BJ (cell line): ENCODE results near the gene STAB2. TPM values are rescaled to one million over a fixed set of nuclear protein-coding genes. Genes with fewer than 3 reads are reported as not detected.

ENCODE experiments used
- CTCF ChIA-PET: fragments of 350-600 bp; formaldehyde crosslinking; extraction: SDS; loops from one replicate; lab custom pipeline; 2021; ENCODE audit warnings: antibody characterized with exemption, inconsistent platforms; lab: Yijun Ruan, JAX
- POLR2A ChIA-PET: fragments of 300-600 bp; sonication (Branson Sonifier 250); formaldehyde crosslinking; extraction: SDS; loops from one replicate; lab custom pipeline; 2021; ENCODE audit warnings: antibody characterized with exemption; lab: Charles Lee
- DNase-seq: peaks from one replicate; pipeline ENCODE4 v3.0.0-alpha.2; 2011; ENCODE audit warnings: low read depth
- H3K27me3 ChIP-seq: 2 replicates; pipeline ENCODE4 v1.6.0; 2011; ENCODE audit warnings: low read length; ENCODE audit not compliant: control insufficient read depth, insufficient read depth
- H3K36me3 ChIP-seq: 2 replicates; pipeline ENCODE4 v1.5.1; 2011; ENCODE audit warnings: low read length; ENCODE audit not compliant: control insufficient read depth, insufficient read depth
- H3K4me3 ChIP-seq: 2 replicates; pipeline ENCODE4 v1.5.1; 2011; ENCODE audit warnings: low read depth, mild to moderate bottlenecking, control low read depth, low read length
- polyA plus RNA-seq: library from polyadenylated mRNA; depleted of rRNA; stranded (reverse); fragments of >200 nt; gene quantifications from 2 replicates; pipeline ENCODE4 v1.2.3, GENCODE V29; 2011
- TF ChIP-seq, protein P1 (sequence below): IDR thresholded peaks from 2 replicates; pipeline ENCODE4 v1.5.1; 2011; ENCODE audit warnings: low read depth, mild to moderate bottlenecking, control low read depth, inconsistent platforms, low read length, moderate library complexity; ENCODE audit not compliant: insufficient read depth

The STAB2 gene
- polyA plus RNA-seq, 1 experiment = not detected

DNA sequence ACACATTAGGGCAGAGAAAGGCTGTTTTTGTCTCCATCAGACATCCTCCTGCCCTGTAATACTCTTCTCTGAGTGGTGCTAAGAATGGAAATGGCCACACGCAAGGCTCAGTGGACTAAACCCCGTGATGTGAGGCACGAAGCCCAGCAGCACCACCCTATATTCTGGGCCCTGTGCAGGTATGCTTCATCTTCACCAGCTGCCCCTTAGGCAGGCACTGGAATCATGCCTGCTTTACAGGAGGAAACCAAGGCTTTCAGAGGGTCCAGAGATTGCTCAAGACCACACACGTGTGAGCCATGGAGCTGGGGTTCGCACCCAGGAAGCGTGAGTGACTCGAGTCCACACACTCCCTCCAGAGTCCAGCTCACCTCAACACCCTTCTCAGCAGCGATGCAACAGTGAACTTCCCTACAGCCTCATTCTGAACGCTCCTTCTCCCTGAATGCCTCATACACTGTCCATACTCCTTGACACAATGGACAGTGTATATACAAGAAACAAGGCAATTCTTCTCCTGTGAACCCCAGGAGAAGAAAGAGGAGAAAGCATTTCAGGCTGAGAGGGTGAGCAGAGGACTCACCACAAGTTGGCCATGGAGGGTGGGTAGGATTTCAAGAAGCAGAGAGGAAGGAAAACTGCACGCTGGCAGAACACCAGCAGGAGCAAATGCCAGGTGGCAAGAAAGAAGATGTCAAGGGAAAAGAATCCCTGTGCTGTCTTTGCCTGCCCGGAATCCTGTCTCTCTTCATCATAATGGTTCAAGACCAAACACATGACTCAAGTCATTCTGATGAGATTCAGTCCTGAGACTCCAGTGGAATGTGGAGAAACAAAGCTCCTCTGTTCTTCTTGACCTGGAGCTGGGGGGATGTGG is 214.9 kb downstream of the STAB2 start:
- CTCF ChIA-PET = interaction anchor here (1.2 kb wide), 1 partner anchor 11 kb away, joined by 3 read pairs; no protein-coding TSS in a partner anchor
- Histone ChIP-seq H3K4me3 (no peak overlapping the region), H3K36me3 (no peaks in the 10 kb centered on the region), H3K27me3 (no peaks in the 10 kb centered on the region)
- POLR2A ChIA-PET = no interaction called here
- TF ChIP-seq, protein P1, sequence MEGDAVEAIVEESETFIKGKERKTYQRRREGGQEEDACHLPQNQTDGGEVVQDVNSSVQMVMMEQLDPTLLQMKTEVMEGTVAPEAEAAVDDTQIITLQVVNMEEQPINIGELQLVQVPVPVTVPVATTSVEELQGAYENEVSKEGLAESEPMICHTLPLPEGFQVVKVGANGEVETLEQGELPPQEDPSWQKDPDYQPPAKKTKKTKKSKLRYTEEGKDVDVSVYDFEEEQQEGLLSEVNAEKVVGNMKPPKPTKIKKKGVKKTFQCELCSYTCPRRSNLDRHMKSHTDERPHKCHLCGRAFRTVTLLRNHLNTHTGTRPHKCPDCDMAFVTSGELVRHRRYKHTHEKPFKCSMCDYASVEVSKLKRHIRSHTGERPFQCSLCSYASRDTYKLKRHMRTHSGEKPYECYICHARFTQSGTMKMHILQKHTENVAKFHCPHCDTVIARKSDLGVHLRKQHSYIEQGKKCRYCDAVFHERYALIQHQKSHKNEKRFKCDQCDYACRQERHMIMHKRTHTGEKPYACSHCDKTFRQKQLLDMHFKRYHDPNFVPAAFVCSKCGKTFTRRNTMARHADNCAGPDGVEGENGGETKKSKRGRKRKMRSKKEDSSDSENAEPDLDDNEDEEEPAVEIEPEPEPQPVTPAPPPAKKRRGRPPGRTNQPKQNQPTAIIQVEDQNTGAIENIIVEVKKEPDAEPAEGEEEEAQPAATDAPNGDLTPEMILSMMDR = no peak
- no peak for DNase-seq

DNA sequence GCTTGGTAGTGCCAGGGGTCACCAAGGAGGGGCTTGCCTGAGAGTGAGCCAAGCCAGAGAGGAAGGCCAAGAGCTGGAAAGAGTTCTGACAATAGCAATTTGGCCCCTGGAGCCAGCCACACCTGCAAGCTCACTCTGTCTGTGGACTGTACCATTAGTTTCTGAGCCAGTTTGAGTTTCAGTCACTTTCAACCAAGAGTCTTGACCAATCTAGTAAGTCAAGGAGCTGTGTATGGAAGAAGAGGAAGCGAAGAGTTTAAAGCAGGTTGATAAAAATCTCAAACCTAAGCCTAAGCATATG is 215.5 kb downstream of the STAB2 start:
- POLR2A ChIA-PET = no interaction called here
- no peaks in the 10 kb centered on the region for H3K36me3 ChIP-seq
- no peak overlapping the region for H3K4me3 ChIP-seq
- TF ChIP-seq, protein P1 = no peak
- no peaks in the 10 kb centered on the region for H3K27me3 ChIP-seq
- DNase-seq = no peak
- CTCF ChIA-PET = no interaction called here

DNA sequence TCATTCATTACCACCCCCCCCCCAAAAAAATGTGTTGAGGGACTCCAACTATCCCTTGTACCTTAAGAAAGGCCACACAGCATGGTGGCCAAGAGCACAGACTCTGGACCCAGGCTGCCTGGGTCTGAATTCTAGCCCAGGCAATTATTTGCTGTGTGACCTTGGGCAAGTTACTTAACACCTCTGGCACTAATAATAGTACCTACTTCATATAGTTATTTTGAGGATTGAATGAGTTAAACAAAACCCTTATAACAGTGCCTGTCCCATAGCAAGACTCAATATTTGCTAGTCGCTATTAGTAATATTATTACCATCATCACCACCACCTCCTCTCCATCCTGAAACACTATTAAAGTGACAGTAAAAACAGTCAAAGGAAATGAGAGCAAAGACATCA is 216.8 kb downstream of the STAB2 start:
- Histone ChIP-seq H3K27me3 (no peaks in the 10 kb centered on the region), H3K4me3 (no peak overlapping the region), H3K36me3 (no peaks in the 10 kb centered on the region)
- ChIA-PET POLR2A (no interaction called here), CTCF (no interaction called here)
- TF ChIP-seq, protein P1 = no peak
- DNase-seq = no peak

DNA sequence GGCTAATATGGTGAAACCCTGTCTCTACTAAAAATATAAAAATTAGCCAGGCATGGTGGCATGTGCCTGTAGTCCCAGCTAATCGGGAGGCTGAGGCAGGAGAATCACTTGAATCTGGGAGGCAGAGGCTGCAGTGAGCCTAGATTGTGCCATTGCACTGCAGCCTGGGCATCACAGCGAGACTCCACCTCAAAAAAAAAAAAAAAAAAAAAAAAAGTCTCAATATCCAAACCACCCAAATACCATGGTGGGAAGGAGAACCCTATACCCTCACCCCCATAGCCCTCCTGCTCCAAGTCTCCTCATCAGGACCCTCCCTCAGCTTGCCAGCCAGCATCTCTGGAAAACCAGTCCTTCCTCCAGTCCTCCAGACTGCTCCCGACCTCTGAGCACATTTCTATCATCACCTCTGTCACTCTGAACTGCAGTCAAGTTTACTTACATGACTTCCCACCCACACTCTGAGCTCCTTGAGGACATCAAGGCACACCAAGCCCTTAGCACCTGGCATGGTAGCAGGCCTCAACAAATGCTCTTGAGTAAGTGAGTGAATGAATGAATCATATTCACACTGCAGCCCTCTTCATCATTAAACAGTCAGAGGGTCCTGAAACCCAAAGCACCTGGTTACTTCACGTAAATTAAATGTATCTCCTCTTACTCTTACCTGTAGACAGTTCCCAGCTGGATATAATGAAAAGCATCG is 218.7 kb downstream of the STAB2 start:
- no peak for DNase-seq
- CTCF ChIA-PET = interaction anchor here (0.6 to 1.5 kb wide), 3 partner anchors 13 to 303 kb away, joined by 3 to 6 read pairs (median 3); no protein-coding TSS in a partner anchor
- H3K4me3 ChIP-seq = no peak overlapping the region
- no peaks in the 10 kb centered on the region for H3K27me3 ChIP-seq
- H3K36me3 ChIP-seq = no peaks in the 10 kb centered on the region
- POLR2A ChIA-PET = no interaction called here
- TF ChIP-seq, protein P1 = no peak

DNA sequence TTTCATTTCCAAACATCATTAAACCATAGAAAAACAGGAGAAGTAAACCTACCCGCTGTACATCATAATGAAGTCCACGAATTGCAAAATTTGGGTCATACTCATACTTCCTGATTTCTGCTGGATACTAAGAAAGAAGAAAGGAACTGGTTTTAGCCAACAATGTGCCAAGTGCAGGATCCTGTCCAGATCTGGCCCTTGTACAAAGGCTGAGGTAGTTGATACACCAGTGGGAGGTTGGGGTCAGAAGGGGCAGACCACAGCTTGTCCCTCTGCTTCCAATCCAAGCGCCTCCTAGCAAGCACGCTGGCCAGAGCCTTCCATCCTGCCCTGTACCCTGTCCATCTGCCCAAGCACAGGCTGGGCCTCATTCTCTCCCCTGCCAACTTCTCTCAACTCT is 219.7 kb downstream of the STAB2 start:
- DNase-seq = no peak
- TF ChIP-seq, protein P1 = no peak
- ChIA-PET POLR2A (no interaction called here), CTCF (interaction anchor here (0.6 to 1.1 kb wide), 2 partner anchors 35 to 84 kb away, joined by 3 to 6 read pairs; no protein-coding TSS in a partner anchor)
- no peaks in the 10 kb centered on the region for H3K27me3 ChIP-seq
- H3K36me3 ChIP-seq = no peaks in the 10 kb centered on the region
- no peak overlapping the region for H3K4me3 ChIP-seq
